NB4 (cell line): ENCODE data around the gene STN1.

Source experiments
- CTCF ChIP-seq: IDR thresholded peaks from one replicate; pipeline ENCODE4 v1.5.1; 2012; ENCODE audit warnings: low read depth, low read length
- MAX ChIP-seq: IDR thresholded peaks from 2 replicates; pipeline ENCODE4 v1.6.1; 2011; ENCODE audit warnings: low read depth, low read length
- POLR2A ChIP-seq: IDR thresholded peaks from 2 replicates; pipeline ENCODE4 v1.6.1; 2011; ENCODE audit warnings: mild to moderate bottlenecking; ENCODE audit not compliant: insufficient read length; ENCODE audit errors: extremely low read depth

GRCh38 chr10:103911021-103911459 is 6.9 kb downstream of the STN1 start:
- TF ChIP-seq CTCF (no peak), MAX (no peak), POLR2A (no peak)
